Kidney epithelial cell (primary cell): ENCODE results near the gene DEPDC1. TPM values are rescaled to one million over a fixed set of nuclear protein-coding genes. Genes with fewer than 3 reads are reported as not detected.

Experiments
- DNase-seq: peaks from one replicate; pipeline ENCODE4 v3.0.0-alpha.2; 2010; ENCODE audit warnings: low read depth
- H3K27me3 ChIP-seq: 2 replicates; pipeline ENCODE4 v1.6.0; 2011; ENCODE audit warnings: low read length; ENCODE audit not compliant: control insufficient read depth, insufficient read depth
- H3K36me3 ChIP-seq: 2 replicates; pipeline ENCODE4 v1.5.1; 2011; ENCODE audit warnings: low read length; ENCODE audit not compliant: control insufficient read depth, insufficient read depth
- H3K4me3 ChIP-seq: 2 replicates; pipeline ENCODE4 v1.5.1; 2011; ENCODE audit warnings: low read depth, mild to moderate bottlenecking, control low read depth, low read length
- total RNA-seq: library from RNA; depleted of rRNA; stranded (reverse); fragments of >200 nt; gene quantifications from 2 replicates; pipeline ENCODE4 v1.2.3, GENCODE V29; 2015
- TF ChIP-seq, protein P1 (sequence below): IDR thresholded peaks from 2 replicates; pipeline ENCODE4 v1.5.1; 2011; ENCODE audit warnings: mild to moderate bottlenecking, moderate library complexity, low read length, control low read depth, inconsistent platforms; ENCODE audit not compliant: insufficient read depth, poor library complexity, severe bottlenecking

DEPDC1 gene
- total RNA-seq, 1 donor from 2014 or later, result 10.7 TPM

DNA sequence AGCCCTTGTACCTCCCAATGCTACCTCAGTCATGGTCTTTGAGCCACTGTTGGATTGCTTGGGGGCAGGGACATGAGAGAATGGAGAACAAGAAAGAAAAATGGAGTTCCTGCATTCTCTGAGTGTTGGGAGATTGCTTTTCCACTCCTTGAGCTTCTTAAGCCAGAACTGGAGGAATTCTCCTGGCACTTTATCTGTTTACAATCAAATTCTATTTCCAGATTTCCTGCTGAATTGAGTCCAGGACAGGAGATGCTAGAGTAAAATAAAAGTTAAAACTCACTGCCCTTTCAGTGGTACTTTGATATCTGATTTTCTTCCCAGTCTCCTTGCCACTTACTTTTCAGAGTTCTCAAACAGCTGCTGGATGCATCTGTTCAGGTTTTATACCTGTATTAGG is 24.4 kb upstream of the DEPDC1 start:
- Histone ChIP-seq H3K27me3 (no peaks in the 10 kb centered on the region), H3K36me3 (no peaks in the 10 kb centered on the region), H3K4me3 (no peak overlapping the region)
- no peak for DNase-seq
- TF ChIP-seq, protein P1, sequence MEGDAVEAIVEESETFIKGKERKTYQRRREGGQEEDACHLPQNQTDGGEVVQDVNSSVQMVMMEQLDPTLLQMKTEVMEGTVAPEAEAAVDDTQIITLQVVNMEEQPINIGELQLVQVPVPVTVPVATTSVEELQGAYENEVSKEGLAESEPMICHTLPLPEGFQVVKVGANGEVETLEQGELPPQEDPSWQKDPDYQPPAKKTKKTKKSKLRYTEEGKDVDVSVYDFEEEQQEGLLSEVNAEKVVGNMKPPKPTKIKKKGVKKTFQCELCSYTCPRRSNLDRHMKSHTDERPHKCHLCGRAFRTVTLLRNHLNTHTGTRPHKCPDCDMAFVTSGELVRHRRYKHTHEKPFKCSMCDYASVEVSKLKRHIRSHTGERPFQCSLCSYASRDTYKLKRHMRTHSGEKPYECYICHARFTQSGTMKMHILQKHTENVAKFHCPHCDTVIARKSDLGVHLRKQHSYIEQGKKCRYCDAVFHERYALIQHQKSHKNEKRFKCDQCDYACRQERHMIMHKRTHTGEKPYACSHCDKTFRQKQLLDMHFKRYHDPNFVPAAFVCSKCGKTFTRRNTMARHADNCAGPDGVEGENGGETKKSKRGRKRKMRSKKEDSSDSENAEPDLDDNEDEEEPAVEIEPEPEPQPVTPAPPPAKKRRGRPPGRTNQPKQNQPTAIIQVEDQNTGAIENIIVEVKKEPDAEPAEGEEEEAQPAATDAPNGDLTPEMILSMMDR, result no peak

- TF ChIP-seq, protein P1, result no peak
- no peak for DNase-seq
- no peak overlapping the region for H3K4me3 ChIP-seq
- no peaks in the 10 kb centered on the region for H3K36me3 ChIP-seq
- H3K27me3 ChIP-seq, result no peaks in the 10 kb centered on the region
Measured at GRCh38 chr1:68516066-68516465, 19.2 kb upstream of the DEPDC1 start.

- Histone ChIP-seq H3K27me3 (no peaks in the 10 kb centered on the region), H3K36me3 (no peaks in the 10 kb centered on the region), H3K4me3 (no peak overlapping the region)
- TF ChIP-seq, protein P1, result no peak
- no peak for DNase-seq
Measured at GRCh38 chr1:68511254-68511653, 14.4 kb upstream of the DEPDC1 start.

- no peaks in the 10 kb centered on the region for H3K36me3 ChIP-seq
- TF ChIP-seq, protein P1, result no peak
- H3K27me3 ChIP-seq, result no peaks in the 10 kb centered on the region
- H3K4me3 ChIP-seq, result no peak overlapping the region
- DNase-seq, result no peak
Measured at GRCh38 chr1:68506386-68506785, 9.5 kb upstream of the DEPDC1 start.

GRCh38 chr1:68503085-68503484 is 6.2 kb upstream of the DEPDC1 start:
- no peak for DNase-seq
- no peak overlapping the region for H3K4me3 ChIP-seq
- no peaks in the 10 kb centered on the region for H3K27me3 ChIP-seq
- H3K36me3 ChIP-seq, result no peaks in the 10 kb centered on the region
- TF ChIP-seq, protein P1, result no peak

DNA sequence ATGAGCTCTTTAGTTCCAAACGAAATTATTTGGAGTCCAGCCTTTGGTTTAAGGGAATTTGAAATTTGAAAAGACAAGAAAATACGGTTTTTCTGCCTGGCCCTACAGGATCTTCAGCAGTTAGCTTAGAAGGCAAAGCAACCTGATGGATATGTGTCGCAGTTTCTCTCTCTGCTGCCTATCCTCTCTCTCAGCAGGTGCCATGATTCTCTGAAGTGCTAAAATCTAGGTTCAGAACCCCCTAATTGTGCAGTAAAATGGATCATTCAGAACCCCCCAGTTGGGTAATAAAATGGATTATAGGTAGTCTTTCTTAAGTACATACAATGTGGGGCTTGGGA is 446 bp upstream of the DEPDC1 start:
- H3K36me3 ChIP-seq, result no peaks in the 10 kb centered on the region
- peak overlapping the region; percentile 84 for H3K4me3 ChIP-seq
- DNase-seq, result no peak
- no peaks in the 10 kb centered on the region for H3K27me3 ChIP-seq
- TF ChIP-seq, protein P1, result no peak
